Measurements from ENCODE around the gene FAM3A. TPM values are rescaled to one million over a fixed set of nuclear protein-coding genes. Genes with fewer than 3 reads are reported as not detected.

FAM3A gene
- total RNA-seq, 2 donors from 2014 or later = 23.6 to 24.3 TPM

GRCh38 chrX:154457491-154458115 is 58.4 kb downstream of the FAM3A start:
- WGBS, 2 experiments (ENCODE audit: insufficient coverage in 1 of 2, insufficient read length in 1 of 2) = 7 to 17% methylated on average over 6 to 51 of the region's 65 CpGs
- Mint-ChIP-seq H3K36me3 (ENCODE audit: low read depth) (peaks cover 16% of the 10 kb centered on the region), H3K9me3 (peaks cover 68% of the 10 kb centered on the region), H3K4me1 (no peaks in the 10 kb centered on the region), H3K27me3 (ENCODE audit: insufficient read depth) (peaks cover 3% of the 10 kb centered on the region), H3K4me3 (peak overlapping the region; percentile 69), H3K27ac (peak overlapping the region; percentile 58)
- Histone ChIP-seq H3K9me3 (ENCODE audit: control insufficient read depth, low read length) (no peaks in the 10 kb centered on the region), H3K4me1 (ENCODE audit: control insufficient read depth, insufficient read depth, low read length) (no peaks in the 10 kb centered on the region), H3K4me3 (ENCODE audit: low read length) (peak overlapping the region; percentile 73), H3K27me3 (ENCODE audit: control insufficient read depth, insufficient read depth, low read length, poor library complexity, severe bottlenecking) (no peaks in the 10 kb centered on the region), H3K9ac (ENCODE audit: extremely low read depth, low read length, poor library complexity, severe bottlenecking) (no peak overlapping the region), H3K36me3 (ENCODE audit: control insufficient read depth, insufficient read depth, low read length) (no peaks in the 10 kb centered on the region), H3K27ac (ENCODE audit: low read depth, low read length) (no peak overlapping the region)
- TF ChIP-seq CTCF (conservative IDR thresholded peaks at IDR 0.05) = no peak
- DNase-seq = peak; percentile 83

Other genes starting within 250 kb of the FAM3A start
- not detected for gene TEX28, start 221.1 kb downstream of the FAM3A start, total RNA-seq
- gene TKTL1, start 220.4 kb downstream of the FAM3A start, total RNA-seq = not detected
- 1,000 to 10,000 TPM; 1,074 to 1,251 TPM for gene FLNA, start 141.6 kb downstream of the FAM3A start, total RNA-seq
- 10 to 100 TPM; 60.3 to 76.4 TPM for gene EMD, start 136.9 kb downstream of the FAM3A start, total RNA-seq
- 1,000 to 10,000 TPM; 2,142 to 2,551 TPM for gene RPL10, start 117.9 kb downstream of the FAM3A start, total RNA-seq
- gene DNASE1L1, start 107.0 kb downstream of the FAM3A start, total RNA-seq = 10 to 100 TPM; 13.8 to 17.0 TPM
- 10 to 100 TPM; 32.9 to 62.9 TPM for gene TAFAZZIN, start 104.7 kb downstream of the FAM3A start, total RNA-seq
- 10 to 100 TPM; 61.6 to 66.8 TPM for gene ATP6AP1, start 87.6 kb downstream of the FAM3A start, total RNA-seq
- gene GDI1, start 79.1 kb downstream of the FAM3A start, total RNA-seq = 100 to 1,000 TPM; 143 to 179 TPM
- 100 to 1,000 TPM in 1 of 2 donors, 10 to 100 TPM in 1; 91.0 to 102 TPM for gene FAM50A, start 72.1 kb downstream of the FAM3A start, total RNA-seq
- gene PLXNA3, start 58.0 kb downstream of the FAM3A start, total RNA-seq = 10 to 100 TPM; 52.6 to 68.8 TPM
- gene LAGE3, start 37.0 kb downstream of the FAM3A start, total RNA-seq = 10 to 100 TPM; 29.5 to 34.1 TPM
- gene UBL4A, start 29.6 kb downstream of the FAM3A start, total RNA-seq = 10 to 100 TPM; 29.1 to 35.9 TPM
- 1 to 10 TPM; 5.4 to 9.1 TPM for gene SLC10A3, start 25.6 kb downstream of the FAM3A start, total RNA-seq
- gene G6PD, start 30.6 kb upstream of the FAM3A start, total RNA-seq = 10 to 100 TPM; 71.7 to 81.4 TPM
- gene IKBKG, start 31.4 kb upstream of the FAM3A start, total RNA-seq = 10 to 100 TPM; 19.8 to 20.3 TPM
- not detected for gene CTAG1A, start 68.9 kb upstream of the FAM3A start, total RNA-seq
- not detected for gene CTAG1B, start 103.0 kb upstream of the FAM3A start, total RNA-seq
- gene CTAG2, start 137.3 kb upstream of the FAM3A start, total RNA-seq = not detected
- gene GAB3, start 234.8 kb upstream of the FAM3A start, total RNA-seq = under 1 TPM; 0.13 to 0.55 TPM
- gene DKC1, start 246.6 kb upstream of the FAM3A start, total RNA-seq = 10 to 100 TPM; 66.5 to 70.8 TPM